AG04450 (cell line): ENCODE data around the gene TBCD. TPM values are rescaled to one million over a fixed set of nuclear protein-coding genes. Genes with fewer than 3 reads are reported as not detected.

Experiments used
- CTCF ChIA-PET: fragments of 300-600, 350-600 bp; formaldehyde crosslinking; extraction: SDS; loops from one replicate; lab custom pipeline; 2022; ENCODE audit warnings: antibody characterized with exemption, inconsistent platforms; lab: Charles Lee
- POLR2A ChIA-PET: fragments of 350-600 bp; formaldehyde crosslinking; extraction: SDS; loops from one replicate; lab custom pipeline; 2021; ENCODE audit warnings: antibody characterized with exemption, inconsistent platforms; lab: Yijun Ruan, JAX
- DNase-seq: peaks from one replicate; pipeline ENCODE4 v3.0.0-alpha.2; 2011; ENCODE audit warnings: low read depth, low spot score
- H3K27ac ChIP-seq: one replicate; pipeline ENCODE4 v1.5.1; 2012; ENCODE audit warnings: low read depth, low read length, control low read depth
- H3K27me3 ChIP-seq: one replicate; pipeline ENCODE4 v1.6.0; 2012; ENCODE audit warnings: low read length; ENCODE audit not compliant: control insufficient read depth, insufficient read depth
- H3K4me3 ChIP-seq: 2 replicates; pipeline ENCODE4 v1.5.1; 2011; ENCODE audit warnings: mild to moderate bottlenecking, low read depth, low read length, control low read depth
- H3K9me3 ChIP-seq: 2 replicates; pipeline ENCODE4 v1.5.1; 2012; ENCODE audit warnings: low read length; ENCODE audit not compliant: control insufficient read depth, insufficient read depth
- CTCF ChIP-seq: IDR thresholded peaks from 2 replicates; pipeline ENCODE4 v1.5.1; 2011; ENCODE audit warnings: low read depth, low read length, control low read depth, inconsistent platforms
- polyA plus RNA-seq: library from polyadenylated mRNA; depleted of rRNA; stranded (reverse); fragments of >200 nt; gene quantifications from 2 replicates; pipeline ENCODE4 v1.2.3, GENCODE V29; 2011

TBCD gene
- polyA plus RNA-seq, 1 experiment = 28.5 TPM

GRCh38 chr17:82704886-82705285, 47.0 kb upstream of the TBCD start:
- Histone ChIP-seq H3K27ac (no peak overlapping the region), H3K27me3 (peaks cover 2% of the 10 kb centered on the region), H3K4me3 (no peak overlapping the region), H3K9me3 (no peaks in the 10 kb centered on the region; the same call in 1 of the 2 replicates)
- ChIA-PET CTCF (no interaction called here), POLR2A (no interaction called here)
- no peak for DNase-seq
- no peak for TF ChIP-seq CTCF

GRCh38 chr17:82705756-82706155, 46.1 kb upstream of the TBCD start:
- no peaks in the 10 kb centered on the region; the same call in 1 of the 2 replicates for H3K9me3 ChIP-seq
- H3K27ac ChIP-seq = no peak overlapping the region
- TF ChIP-seq CTCF = no peak
- ChIA-PET POLR2A (no interaction called here), CTCF (no interaction called here)
- no peak for DNase-seq
- H3K27me3 ChIP-seq = peaks cover 6% of the 10 kb centered on the region
- no peak overlapping the region for H3K4me3 ChIP-seq

- H3K27me3 ChIP-seq = peaks cover 4% of the 10 kb centered on the region
- no peak overlapping the region for H3K4me3 ChIP-seq
- H3K9me3 ChIP-seq = no peaks in the 10 kb centered on the region; the same call in 1 of the 2 replicates
- ChIA-PET POLR2A (no interaction called here), CTCF (no interaction called here)
- DNase-seq = no peak
- no peak for TF ChIP-seq CTCF
- no peak overlapping the region for H3K27ac ChIP-seq
Observed at GRCh38 chr17:82709024-82709675, 42.7 kb upstream of the TBCD start.

- DNase-seq = no peak
- Histone ChIP-seq H3K4me3 (no peak overlapping the region), H3K9me3 (no peaks in the 10 kb centered on the region; the same call in 1 of the 2 replicates), H3K27me3 (peaks cover 4% of the 10 kb centered on the region), H3K27ac (no peak overlapping the region)
- no peak for TF ChIP-seq CTCF
- ChIA-PET POLR2A (no interaction called here), CTCF (interaction anchor here (1.2 kb wide), 1 partner anchor 41 kb away, joined by 3 read pairs; no protein-coding TSS in a partner anchor)
Observed at GRCh38 chr17:82709676-82710498, 42.0 kb upstream of the TBCD start.
